22Rv1 (cell line): ENCODE results near the gene STEAP1.

Experiments
- ZFX ChIP-seq: fragments of 450-650 bp; IDR thresholded peaks from 2 replicates; pipeline ENCODE4 v1.6.1; 2017; ENCODE audit warnings: antibody characterized with exemption, borderline replicate concordance
- TF ChIP-seq, protein P1 (sequence below): fragments of 450-650 bp; IDR thresholded peaks from 2 replicates; pipeline ENCODE4 v1.5.1; 2017; ENCODE audit warnings: mild to moderate bottlenecking

DNA sequence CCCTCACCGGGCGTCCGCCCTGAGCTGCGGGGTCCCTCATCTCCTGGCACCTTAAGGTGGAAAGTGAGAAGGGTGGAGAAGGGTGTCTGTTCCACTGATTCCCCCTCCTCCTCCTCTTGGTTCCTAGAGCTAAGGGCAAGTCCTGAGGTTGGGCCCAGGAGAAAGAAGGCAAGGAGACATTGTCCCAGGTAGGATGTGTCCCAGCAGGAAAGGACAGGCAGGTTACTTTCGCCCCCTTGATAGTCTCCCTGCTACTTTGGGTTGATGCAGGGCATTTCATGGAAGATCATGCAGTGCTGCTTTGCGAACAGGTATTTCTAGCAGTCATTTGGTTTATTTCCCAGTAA, 57.9 kb downstream of the STEAP1 start:
- TF ChIP-seq, protein P1, sequence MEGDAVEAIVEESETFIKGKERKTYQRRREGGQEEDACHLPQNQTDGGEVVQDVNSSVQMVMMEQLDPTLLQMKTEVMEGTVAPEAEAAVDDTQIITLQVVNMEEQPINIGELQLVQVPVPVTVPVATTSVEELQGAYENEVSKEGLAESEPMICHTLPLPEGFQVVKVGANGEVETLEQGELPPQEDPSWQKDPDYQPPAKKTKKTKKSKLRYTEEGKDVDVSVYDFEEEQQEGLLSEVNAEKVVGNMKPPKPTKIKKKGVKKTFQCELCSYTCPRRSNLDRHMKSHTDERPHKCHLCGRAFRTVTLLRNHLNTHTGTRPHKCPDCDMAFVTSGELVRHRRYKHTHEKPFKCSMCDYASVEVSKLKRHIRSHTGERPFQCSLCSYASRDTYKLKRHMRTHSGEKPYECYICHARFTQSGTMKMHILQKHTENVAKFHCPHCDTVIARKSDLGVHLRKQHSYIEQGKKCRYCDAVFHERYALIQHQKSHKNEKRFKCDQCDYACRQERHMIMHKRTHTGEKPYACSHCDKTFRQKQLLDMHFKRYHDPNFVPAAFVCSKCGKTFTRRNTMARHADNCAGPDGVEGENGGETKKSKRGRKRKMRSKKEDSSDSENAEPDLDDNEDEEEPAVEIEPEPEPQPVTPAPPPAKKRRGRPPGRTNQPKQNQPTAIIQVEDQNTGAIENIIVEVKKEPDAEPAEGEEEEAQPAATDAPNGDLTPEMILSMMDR, result no peak
- no peak for TF ChIP-seq ZFX
